Tibial artery (tissue), 4 donors: Measurements from ENCODE around the gene MPST.

Experiments
- DNase-seq, 2 donors: peaks; one replicate each; pipeline ENCODE4 v3.0.0-alpha.2; 2019
- H3K27ac ChIP-seq, 2 donors: fragments of 200-600 bp; sonication (generic) in 1 of 2; 1 replicate in 1 of 2; 2 replicates in 1 of 2; pipeline ENCODE4 v1.5.1; 2018 to 2019; ENCODE audit warnings: mild to moderate bottlenecking in 1 of 2
- H3K27me3 ChIP-seq, 2 donors: fragments of 200-600 bp; sonication (generic) in 1 of 2; one replicate each; pipeline versions ENCODE4 v1.5.1 to v1.6.0; 2016 to 2019
- H3K36me3 ChIP-seq, 3 donors: fragments of 200-600 bp; sonication (generic) in 2 of 3; one replicate each; pipeline ENCODE4 v1.5.1; 2016 to 2019; ENCODE audit warnings: mild to moderate bottlenecking in 2 of 3
- H3K4me1 ChIP-seq, 4 donors: fragments of 200-600 bp; sonication (generic) in 2 of 4; 1 replicate in 3 of 4; 2 replicates in 1 of 4; pipeline ENCODE4 v1.5.1; 2016 to 2019
- H3K4me3 ChIP-seq, 2 donors: fragments of 200-600 bp; sonication (generic) in 1 of 2; 1 replicate in 1 of 2; 2 replicates in 1 of 2; pipeline ENCODE4 v1.5.1; 2018 to 2019; ENCODE audit warnings: mild to moderate bottlenecking in 2 of 2
- H3K9me3 ChIP-seq, 3 donors: fragments of 200-600 bp; sonication (generic) in 1 of 3; one replicate each; pipeline ENCODE4 v1.5.1; 2016 to 2019
- intact Hi-C: fragments of 100-400 bp; cut with DNase I; formaldehyde crosslinking; loops from one replicate; pipeline ENCODE4 v1.15.0; 2023; ENCODE audit warnings: low total_unique reads
- TF ChIP-seq, protein P1 (sequence below), 2 experiments: fragments of 200-600 bp in 1 of 2; fragments of 450-650 bp in 1 of 2; IDR thresholded peaks; one replicate each; pipeline ENCODE4 v1.5.1; 2017 to 2019; ENCODE audit warnings: antibody characterized with exemption in 2 of 2, mild to moderate bottlenecking in 1 of 2, moderate library complexity in 1 of 2

Gene MPST

GRCh38 chr22:37072673-37073072 lies 53.1 kb downstream of the MPST start:
- no peak for DNase-seq
- intact Hi-C loops, result no loop called here
- no peak overlapping the region for H3K4me3 ChIP-seq
- TF ChIP-seq, protein P1, sequence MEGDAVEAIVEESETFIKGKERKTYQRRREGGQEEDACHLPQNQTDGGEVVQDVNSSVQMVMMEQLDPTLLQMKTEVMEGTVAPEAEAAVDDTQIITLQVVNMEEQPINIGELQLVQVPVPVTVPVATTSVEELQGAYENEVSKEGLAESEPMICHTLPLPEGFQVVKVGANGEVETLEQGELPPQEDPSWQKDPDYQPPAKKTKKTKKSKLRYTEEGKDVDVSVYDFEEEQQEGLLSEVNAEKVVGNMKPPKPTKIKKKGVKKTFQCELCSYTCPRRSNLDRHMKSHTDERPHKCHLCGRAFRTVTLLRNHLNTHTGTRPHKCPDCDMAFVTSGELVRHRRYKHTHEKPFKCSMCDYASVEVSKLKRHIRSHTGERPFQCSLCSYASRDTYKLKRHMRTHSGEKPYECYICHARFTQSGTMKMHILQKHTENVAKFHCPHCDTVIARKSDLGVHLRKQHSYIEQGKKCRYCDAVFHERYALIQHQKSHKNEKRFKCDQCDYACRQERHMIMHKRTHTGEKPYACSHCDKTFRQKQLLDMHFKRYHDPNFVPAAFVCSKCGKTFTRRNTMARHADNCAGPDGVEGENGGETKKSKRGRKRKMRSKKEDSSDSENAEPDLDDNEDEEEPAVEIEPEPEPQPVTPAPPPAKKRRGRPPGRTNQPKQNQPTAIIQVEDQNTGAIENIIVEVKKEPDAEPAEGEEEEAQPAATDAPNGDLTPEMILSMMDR (IDR thresholded peaks at IDR 0.05), result no peak
- H3K27ac ChIP-seq, result no peak overlapping the region
- H3K27me3 ChIP-seq, result peaks cover 0 to 63% of the 10 kb centered on the region in 2 donors
- H3K4me1 ChIP-seq, result no peaks in the 10 kb centered on the region
- no peaks in the 10 kb centered on the region for H3K36me3 ChIP-seq
- H3K9me3 ChIP-seq, result no peaks in the 10 kb centered on the region

GRCh38 chr22:37074537-37074936 lies 55.0 kb downstream of the MPST start:
- no peak overlapping the region for H3K27ac ChIP-seq

DNA sequence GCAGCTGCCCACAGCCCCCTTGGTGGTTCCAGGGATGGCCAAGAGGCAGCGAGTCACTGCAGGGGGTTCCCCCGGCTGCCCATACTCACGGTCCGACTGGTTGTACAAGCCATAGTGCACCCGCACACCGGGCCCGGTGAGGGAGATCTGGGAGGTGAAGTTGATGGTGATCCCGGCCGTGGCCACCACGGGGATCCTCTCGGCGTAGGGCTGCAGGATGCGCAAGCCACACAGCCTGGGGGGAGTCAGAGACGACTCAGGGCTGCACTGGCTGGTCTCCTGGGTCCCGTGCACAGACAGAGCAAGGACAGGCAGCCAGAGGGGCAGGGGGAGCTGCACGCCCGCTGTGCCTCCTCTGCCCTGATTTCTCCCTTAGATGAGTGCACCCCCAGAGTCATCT lies 55.5 kb downstream of the MPST start:
- H3K4me3 ChIP-seq, result no peak overlapping the region
- TF ChIP-seq, protein P1 (IDR thresholded peaks at IDR 0.05), result no peak
- H3K4me1 ChIP-seq, result no peaks in the 10 kb centered on the region
- H3K9me3 ChIP-seq, result no peaks in the 10 kb centered on the region
- no peak overlapping the region for H3K27ac ChIP-seq
- intact Hi-C loops, result no loop called here
- H3K36me3 ChIP-seq, result no peaks in the 10 kb centered on the region
- no peak for DNase-seq
- H3K27me3 ChIP-seq, result peaks cover 0 to 57% of the 10 kb centered on the region in 2 donors

More at GRCh38 chr22:37074537-37074936, 55.0 kb downstream of the MPST start:
- H3K36me3 ChIP-seq, result no peaks in the 10 kb centered on the region
- H3K9me3 ChIP-seq, result no peaks in the 10 kb centered on the region
- intact Hi-C loops, result no loop called here
- TF ChIP-seq, protein P1 (IDR thresholded peaks at IDR 0.05), result no peak
- no peak overlapping the region for H3K4me3 ChIP-seq
- H3K4me1 ChIP-seq, result no peaks in the 10 kb centered on the region
- peaks cover 0 to 57% of the 10 kb centered on the region in 2 donors for H3K27me3 ChIP-seq
- no peak for DNase-seq

DNA sequence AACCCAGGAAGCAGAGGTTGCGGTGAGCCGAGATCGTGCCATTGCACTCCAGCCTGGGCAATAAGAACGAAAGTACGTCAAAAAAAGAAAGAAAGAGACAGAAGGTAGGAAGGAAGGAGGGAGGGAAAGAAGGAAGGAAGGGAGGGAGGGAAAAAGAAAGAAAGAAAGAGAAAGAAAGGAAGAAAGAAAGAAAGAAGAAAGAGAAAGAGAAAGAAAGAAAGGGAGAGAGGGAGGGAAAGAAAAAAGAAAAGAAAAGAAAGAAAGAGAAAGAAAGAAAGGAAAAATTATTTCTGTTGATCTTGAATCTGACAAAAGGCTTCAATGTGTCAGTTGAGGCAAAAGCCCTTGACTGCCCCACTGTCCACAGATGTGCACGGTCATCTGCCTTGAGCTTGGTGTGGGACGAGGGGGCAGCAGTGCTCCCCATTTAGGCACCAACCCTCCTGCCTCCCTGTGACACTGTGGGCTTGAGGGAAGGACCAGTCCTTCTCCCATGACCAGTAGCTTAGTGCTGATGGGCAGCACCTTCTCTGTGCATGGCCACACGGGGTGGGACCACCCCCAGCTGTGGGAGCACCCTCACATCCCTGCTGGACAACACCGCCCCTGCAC lies 56.4 kb downstream of the MPST start:
- TF ChIP-seq, protein P1 (IDR thresholded peaks at IDR 0.05), result no peak

DNA sequence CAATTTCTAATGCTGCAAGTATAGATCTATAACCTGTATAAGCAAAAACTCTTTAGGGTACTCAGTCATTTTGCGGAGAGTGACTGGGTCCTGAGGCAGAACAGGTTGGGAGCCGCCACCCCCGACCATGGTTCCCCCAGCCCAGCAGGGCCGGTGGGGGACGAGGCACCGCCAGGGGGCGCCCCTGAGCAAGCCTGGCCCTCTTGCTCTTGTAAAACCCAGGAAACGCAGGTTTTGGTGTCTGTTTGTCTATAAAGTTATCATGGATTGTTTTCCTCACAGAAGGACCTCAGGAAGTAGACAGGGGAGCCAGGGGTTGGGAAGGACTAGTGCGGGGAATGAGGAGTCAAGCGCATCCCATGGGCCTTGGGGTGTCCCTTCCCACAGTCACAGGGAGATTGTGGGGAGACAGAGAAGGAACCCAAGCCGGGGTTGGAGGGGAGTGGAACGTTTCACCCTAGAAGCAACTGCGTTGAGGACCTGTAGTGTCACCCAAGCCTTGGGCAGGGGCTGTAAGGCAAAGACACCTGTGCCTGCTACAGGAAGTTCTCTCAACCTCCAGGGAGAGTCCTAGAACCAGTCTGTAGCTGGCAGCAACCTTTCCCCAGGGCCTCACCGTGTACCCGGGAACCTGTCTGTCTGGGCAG lies 58.4 kb downstream of the MPST start:
- H3K4me3 ChIP-seq, result no peak overlapping the region
- no peaks in the 10 kb centered on the region for H3K36me3 ChIP-seq
- H3K27me3 ChIP-seq, result peaks cover 0 to 66% of the 10 kb centered on the region in 2 donors
- intact Hi-C loops, result no loop called here
- TF ChIP-seq, protein P1 (IDR thresholded peaks at IDR 0.05), result peak; percentile 54 to 74
- H3K4me1 ChIP-seq, result no peaks in the 10 kb centered on the region
- H3K27ac ChIP-seq, result no peak overlapping the region
- H3K9me3 ChIP-seq, result no peaks in the 10 kb centered on the region
- DNase-seq, result no peak

More for the DNA sequence above, 56.4 kb downstream of the MPST start:
- intact Hi-C loops, result no loop called here
- Histone ChIP-seq H3K4me1 (no peaks in the 10 kb centered on the region), H3K27me3 (peaks cover 0 to 56% of the 10 kb centered on the region in 2 donors), H3K4me3 (no peak overlapping the region), H3K36me3 (no peaks in the 10 kb centered on the region), H3K9me3 (no peaks in the 10 kb centered on the region), H3K27ac (no peak overlapping the region)
- no peak for DNase-seq
